MM.1S (cell line): ENCODE results near the gene ELOVL7.

Experiments
- CTCF ChIP-seq: fragments of 300-600 bp; sonication (generic); IDR thresholded peaks from 2 replicates; pipeline ENCODE4 v1.5.1; 2016; ENCODE audit warnings: antibody characterized with exemption, low read length, mixed read lengths
- EZH2phosphoT487 ChIP-seq: fragments of 300-600 bp; sonication (generic); IDR thresholded peaks from 2 replicates; pipeline ENCODE4 v1.6.1; 2018; ENCODE audit warnings: antibody characterized with exemption, low read length

- no peak for TF ChIP-seq CTCF
- no peak for TF ChIP-seq EZH2phosphoT487
Measured at GRCh38 chr5:60802226-60802625, 41.8 kb downstream of the ELOVL7 start.
